Measurements from ENCODE around the gene SEMA4C. TPM values are rescaled to one million over a fixed set of nuclear protein-coding genes. Genes with fewer than 3 reads are reported as not detected.

Gene SEMA4C
- total RNA-seq, 2 experiments from 2014 or later: 22.2 to 22.5 TPM

DNA sequence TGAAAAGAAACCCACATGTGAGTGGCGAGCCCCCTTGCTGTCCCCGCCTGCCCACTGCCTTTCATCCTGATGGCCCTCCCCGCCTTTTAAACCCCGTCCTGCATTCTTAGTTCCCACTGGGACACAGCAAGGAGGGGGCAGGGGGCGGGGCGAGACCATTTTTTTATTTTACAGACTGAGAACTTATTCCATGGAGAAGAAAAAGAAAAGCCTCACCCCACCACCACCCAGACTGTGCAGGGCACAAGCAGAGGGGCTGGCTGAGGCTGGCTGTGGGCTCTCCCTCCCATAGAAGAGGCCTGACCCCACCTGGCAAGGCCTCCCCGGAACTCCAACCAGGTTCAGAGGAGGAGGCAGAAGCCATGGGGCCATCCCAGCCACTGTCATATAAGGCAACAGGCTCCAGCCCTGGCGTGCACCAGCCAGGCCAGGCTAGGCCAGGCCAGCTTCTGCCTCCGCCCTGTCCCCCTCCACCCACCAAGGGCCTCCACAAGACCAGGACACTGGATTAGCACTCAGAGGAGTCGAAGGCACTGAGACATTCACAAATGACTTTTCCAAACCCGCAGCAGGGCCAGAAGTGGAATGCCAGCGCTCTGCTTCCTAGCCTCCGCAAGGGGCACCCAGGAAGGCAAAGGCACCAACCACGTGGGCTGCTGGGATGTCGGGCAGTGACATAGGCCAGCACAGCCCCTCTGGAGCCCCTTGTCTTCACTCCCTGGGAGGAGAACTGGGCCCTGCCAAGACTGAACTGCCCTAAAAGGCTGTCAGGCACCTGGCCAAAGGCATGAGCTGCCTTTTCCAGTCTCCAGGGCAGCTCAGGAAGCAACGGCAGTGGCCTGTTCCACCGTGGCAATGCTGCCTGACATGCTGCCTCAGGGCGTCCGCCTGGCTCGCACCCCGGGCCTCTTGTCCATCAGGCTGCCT is 37.5 kb upstream of the SEMA4C start:
- H3K27me3 Mint-ChIP-seq: peaks cover 6% of the 10 kb centered on the region
- H3K4me1 Mint-ChIP-seq: peaks cover 12% of the 10 kb centered on the region

DNA sequence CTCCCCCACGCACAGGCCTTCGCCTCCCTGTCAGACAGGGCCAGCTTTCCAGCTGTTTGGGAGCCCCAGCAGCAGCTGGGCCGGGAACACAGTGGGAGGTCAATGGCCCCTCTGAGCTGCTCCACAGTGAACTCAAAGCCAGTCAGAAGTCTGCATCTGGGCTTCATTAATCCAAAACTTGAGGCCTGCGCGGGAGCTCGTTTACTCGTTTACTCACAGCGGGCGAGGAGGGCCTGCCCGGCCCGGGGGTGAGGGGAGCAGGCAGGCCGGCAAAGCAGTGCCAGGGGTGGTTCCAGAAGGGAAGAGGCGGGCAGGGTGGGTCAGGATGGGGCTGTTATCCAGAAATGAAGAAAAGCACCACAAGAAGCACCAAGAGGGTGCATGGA is 36.8 kb upstream of the SEMA4C start:
- peaks cover 6% of the 10 kb centered on the region for H3K27me3 Mint-ChIP-seq
- ChIA-PET POLR2A (no interaction called here), CTCF (no interaction called here)
- no peak overlapping the region for H3K4me3 Mint-ChIP-seq
- no peak for DNase-seq
- no peaks in the 10 kb centered on the region for H3K36me3 Mint-ChIP-seq (ENCODE audit: low read depth)
- H3K27ac Mint-ChIP-seq: no peak overlapping the region
- H3K4me1 Mint-ChIP-seq: peaks cover 8% of the 10 kb centered on the region
- no peaks in the 10 kb centered on the region for H3K9me3 Mint-ChIP-seq

More for the DNA sequence above, 37.5 kb upstream of the SEMA4C start:
- ChIA-PET POLR2A (no interaction called here), CTCF (no interaction called here)
- Mint-ChIP-seq H3K4me3 (no peak overlapping the region), H3K9me3 (no peaks in the 10 kb centered on the region), H3K27ac (no peak overlapping the region), H3K36me3 (ENCODE audit: low read depth) (no peaks in the 10 kb centered on the region)
- DNase-seq: no peak

DNA sequence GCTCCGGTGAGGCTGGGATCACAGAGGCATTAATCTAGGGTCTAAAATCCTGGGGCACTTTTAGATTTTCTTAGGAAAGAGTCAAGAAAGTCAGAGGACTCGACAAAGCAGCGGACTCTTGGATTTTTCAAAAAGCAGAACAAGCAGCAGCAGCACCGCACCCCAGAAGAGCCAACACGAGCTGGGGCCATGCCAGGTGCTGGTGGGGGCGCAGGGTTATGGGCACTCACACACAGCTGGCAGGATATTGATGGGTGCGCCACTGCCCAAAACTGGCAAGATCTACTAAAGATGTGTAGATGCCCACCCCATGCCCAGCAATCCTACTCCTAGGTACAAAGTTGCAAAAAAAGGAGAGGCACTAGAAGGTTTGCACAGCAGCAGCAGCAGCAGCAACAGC is 33.9 kb upstream of the SEMA4C start:
- no peaks in the 10 kb centered on the region for H3K4me1 Mint-ChIP-seq
- no peak overlapping the region for H3K27ac Mint-ChIP-seq
- ChIA-PET POLR2A (interaction anchor here (1.3 kb wide), 1 partner anchor 35 kb away, joined by 3 read pairs; no protein-coding TSS in a partner anchor), CTCF (interaction anchor here (1.0 kb wide), 1 partner anchor 46 kb away, joined by 4 read pairs; the partner anchor contains the start of gene ANKRD39)
- no peak for DNase-seq
- H3K27me3 Mint-ChIP-seq: no peaks in the 10 kb centered on the region
- no peaks in the 10 kb centered on the region for H3K36me3 Mint-ChIP-seq (ENCODE audit: low read depth)
- H3K4me3 Mint-ChIP-seq: no peak overlapping the region
- no peaks in the 10 kb centered on the region for H3K9me3 Mint-ChIP-seq

DNA sequence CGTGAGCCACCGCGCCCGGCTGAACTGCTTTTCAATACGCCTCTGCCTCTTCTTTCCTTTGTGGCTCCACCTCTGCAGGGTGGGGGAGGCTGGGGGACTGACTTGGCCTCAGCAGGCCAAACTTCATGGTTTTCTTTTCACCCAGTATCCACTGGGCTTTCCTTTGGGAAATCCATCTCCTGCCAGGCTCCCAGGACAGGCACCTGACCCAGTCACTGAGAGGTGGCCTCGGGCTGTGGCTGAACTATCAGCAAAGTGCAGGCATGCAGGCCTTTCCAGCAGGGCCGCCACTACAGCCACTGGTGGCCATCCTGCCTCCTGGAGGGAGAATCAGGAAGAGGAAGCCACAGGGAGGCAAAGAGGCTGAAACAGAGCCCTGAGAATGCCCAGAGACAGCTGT is 33.4 kb upstream of the SEMA4C start:
- H3K27ac Mint-ChIP-seq: no peak overlapping the region
- no peaks in the 10 kb centered on the region for H3K36me3 Mint-ChIP-seq (ENCODE audit: low read depth)
- CTCF ChIA-PET: no interaction called here
- H3K4me1 Mint-ChIP-seq: no peaks in the 10 kb centered on the region
- H3K27me3 Mint-ChIP-seq: no peaks in the 10 kb centered on the region
- H3K9me3 Mint-ChIP-seq: no peaks in the 10 kb centered on the region
- POLR2A ChIA-PET: no interaction called here
- H3K4me3 Mint-ChIP-seq: no peak overlapping the region
- no peak for DNase-seq

DNA sequence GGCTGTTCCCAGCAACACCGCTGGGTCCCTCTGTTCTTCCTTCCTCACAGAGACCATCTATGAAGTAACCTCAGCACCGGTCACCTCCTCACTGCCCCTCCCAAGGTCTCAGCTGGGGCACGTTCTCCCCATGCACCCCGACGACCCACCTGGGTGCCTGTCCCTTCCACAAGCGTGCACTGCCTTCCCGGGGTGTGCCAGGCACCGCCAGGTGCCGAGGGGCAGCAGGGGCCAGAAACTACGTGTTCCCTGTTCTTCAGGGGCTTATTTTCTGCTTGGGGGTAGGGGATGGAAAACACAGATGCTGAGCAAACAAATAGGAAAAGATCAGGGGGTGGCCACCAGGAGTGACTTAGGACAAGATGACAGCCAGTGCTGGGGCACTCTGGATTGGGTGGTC is 30.4 kb upstream of the SEMA4C start:
- peaks cover 7% of the 10 kb centered on the region for H3K4me1 Mint-ChIP-seq
- no peaks in the 10 kb centered on the region for H3K9me3 Mint-ChIP-seq
- no peak overlapping the region for H3K27ac Mint-ChIP-seq
- H3K36me3 Mint-ChIP-seq (ENCODE audit: low read depth): no peaks in the 10 kb centered on the region
- H3K4me3 Mint-ChIP-seq: no peak overlapping the region
- ChIA-PET CTCF (no interaction called here), POLR2A (no interaction called here)
- no peaks in the 10 kb centered on the region for H3K27me3 Mint-ChIP-seq
- DNase-seq: no peak

DNA sequence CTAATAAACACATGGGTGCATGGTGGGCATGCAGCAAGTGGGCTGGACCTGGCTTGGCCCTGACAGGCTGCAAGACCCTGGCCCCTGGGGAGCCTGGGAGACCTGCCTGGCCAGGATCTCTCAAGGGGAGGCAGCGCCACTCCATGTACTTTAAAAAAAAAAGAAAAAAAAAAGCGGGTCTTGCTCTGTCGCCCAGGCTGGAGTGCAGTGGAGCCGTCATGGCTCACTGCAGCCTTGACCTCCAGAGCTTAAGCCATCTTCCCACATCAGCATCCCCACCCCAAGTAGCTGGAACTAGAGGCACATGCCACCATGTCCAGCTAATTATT is 29.5 kb upstream of the SEMA4C start:
- Mint-ChIP-seq H3K4me1 (peaks cover 7% of the 10 kb centered on the region), H3K27me3 (no peaks in the 10 kb centered on the region), H3K27ac (no peak overlapping the region), H3K9me3 (no peaks in the 10 kb centered on the region), H3K4me3 (no peak overlapping the region), H3K36me3 (ENCODE audit: low read depth) (no peaks in the 10 kb centered on the region)
- DNase-seq: no peak
- ChIA-PET CTCF (no interaction called here), POLR2A (no interaction called here)

DNA sequence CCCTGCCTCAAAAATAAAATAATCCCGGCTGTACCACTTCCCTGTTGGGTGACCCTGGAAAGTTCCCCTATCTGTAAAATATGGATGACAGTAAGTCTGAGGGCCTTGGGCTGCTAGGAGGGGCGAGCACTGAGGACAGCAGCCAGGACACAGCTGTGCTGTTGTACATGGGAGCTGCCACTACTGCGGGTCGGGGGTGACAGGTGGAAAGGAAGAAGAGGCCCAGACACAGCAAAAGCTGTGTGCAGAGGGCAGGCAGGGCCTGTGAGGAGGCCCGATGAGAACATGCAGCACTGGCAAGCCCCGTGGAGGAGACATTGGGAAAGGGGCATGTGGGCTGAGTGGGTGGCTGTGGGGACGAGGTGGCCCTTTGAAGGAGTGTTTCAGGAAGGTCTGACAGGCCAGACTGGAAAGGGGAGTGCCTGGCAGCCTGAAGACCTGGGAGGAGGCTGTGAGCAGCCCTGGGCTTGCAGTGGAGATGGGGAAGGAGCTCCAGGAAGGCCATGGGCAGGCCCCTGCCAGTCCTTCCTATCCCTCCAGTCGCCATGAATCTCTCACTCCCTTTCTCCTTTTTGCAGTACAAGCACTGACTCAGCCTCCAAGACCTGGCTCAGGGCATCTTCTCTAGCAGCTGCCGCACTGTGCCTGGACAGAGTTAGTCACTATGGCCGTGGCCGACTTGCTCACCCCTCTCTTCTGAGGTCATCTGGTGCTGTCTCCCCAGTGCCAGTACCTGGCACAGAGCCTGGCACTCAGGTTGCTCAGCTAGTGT is 28.9 kb upstream of the SEMA4C start:
- DNase-seq: no peak
- Mint-ChIP-seq H3K27ac (no peak overlapping the region), H3K27me3 (no peaks in the 10 kb centered on the region), H3K4me1 (peaks cover 7% of the 10 kb centered on the region), H3K36me3 (ENCODE audit: low read depth) (no peaks in the 10 kb centered on the region), H3K9me3 (no peaks in the 10 kb centered on the region), H3K4me3 (no peak overlapping the region)
- POLR2A ChIA-PET: no interaction called here
- CTCF ChIA-PET: no interaction called here

DNA sequence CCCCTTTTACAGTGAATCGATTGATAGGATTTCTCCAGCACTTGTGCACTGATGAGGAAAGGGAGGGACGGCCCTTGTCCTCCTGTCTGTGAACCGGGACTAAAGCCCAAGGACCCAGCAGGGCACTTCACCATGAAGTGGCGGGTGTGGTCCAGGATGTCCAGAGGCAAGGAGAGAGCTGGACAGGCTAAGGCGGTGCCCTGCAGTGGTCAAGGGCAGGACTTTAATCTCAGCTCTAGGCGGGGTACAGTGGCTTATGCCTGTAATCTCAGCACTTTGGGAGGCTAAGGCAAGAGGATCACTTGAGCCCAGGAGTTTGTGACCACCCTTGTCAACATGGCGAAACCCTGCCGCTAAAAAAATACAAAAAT is 28.2 kb upstream of the SEMA4C start:
- Mint-ChIP-seq H3K4me3 (no peak overlapping the region), H3K27me3 (no peaks in the 10 kb centered on the region), H3K36me3 (ENCODE audit: low read depth) (no peaks in the 10 kb centered on the region), H3K4me1 (peaks cover 7% of the 10 kb centered on the region), H3K9me3 (no peaks in the 10 kb centered on the region), H3K27ac (no peak overlapping the region)
- ChIA-PET CTCF (no interaction called here), POLR2A (no interaction called here)
- no peak for DNase-seq

DNA sequence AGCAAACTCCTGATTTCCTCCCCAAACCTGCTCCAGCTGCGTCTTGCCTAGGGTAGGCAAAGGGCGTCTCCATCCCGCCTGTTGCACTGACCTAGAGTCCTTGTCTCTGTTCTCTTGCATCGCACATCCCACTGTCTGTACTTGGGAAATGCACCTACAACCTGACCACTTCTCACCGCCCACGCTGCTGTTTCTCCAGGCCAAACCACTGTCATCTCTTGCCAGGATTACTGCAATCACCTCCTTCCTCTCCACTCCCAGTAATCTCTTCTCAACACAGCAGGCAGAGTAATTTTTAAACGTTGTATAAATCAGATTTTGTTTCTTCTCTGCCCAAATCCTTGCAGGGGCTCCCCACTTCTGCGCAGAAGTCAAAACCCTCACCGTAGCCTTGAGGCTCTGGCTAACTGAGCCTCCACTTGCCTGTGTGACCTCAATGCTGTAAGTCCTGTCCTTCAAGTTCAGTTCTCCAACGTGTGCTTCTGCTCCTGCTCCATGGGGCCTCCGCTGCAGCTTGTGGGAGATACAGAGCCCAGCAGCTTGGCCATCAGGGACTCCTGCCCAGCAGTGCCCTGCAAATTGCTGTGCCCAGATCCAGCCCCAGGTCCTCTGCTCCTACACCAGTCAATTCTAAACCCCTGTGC is 27.7 kb upstream of the SEMA4C start:
- DNase-seq: no peak
- no peak overlapping the region for H3K4me3 Mint-ChIP-seq
- H3K27ac Mint-ChIP-seq: no peak overlapping the region
- H3K9me3 Mint-ChIP-seq: no peaks in the 10 kb centered on the region
- H3K4me1 Mint-ChIP-seq: peaks cover 8% of the 10 kb centered on the region
- H3K36me3 Mint-ChIP-seq (ENCODE audit: low read depth): no peaks in the 10 kb centered on the region
- ChIA-PET POLR2A (no interaction called here), CTCF (no interaction called here)
- no peaks in the 10 kb centered on the region for H3K27me3 Mint-ChIP-seq

DNA sequence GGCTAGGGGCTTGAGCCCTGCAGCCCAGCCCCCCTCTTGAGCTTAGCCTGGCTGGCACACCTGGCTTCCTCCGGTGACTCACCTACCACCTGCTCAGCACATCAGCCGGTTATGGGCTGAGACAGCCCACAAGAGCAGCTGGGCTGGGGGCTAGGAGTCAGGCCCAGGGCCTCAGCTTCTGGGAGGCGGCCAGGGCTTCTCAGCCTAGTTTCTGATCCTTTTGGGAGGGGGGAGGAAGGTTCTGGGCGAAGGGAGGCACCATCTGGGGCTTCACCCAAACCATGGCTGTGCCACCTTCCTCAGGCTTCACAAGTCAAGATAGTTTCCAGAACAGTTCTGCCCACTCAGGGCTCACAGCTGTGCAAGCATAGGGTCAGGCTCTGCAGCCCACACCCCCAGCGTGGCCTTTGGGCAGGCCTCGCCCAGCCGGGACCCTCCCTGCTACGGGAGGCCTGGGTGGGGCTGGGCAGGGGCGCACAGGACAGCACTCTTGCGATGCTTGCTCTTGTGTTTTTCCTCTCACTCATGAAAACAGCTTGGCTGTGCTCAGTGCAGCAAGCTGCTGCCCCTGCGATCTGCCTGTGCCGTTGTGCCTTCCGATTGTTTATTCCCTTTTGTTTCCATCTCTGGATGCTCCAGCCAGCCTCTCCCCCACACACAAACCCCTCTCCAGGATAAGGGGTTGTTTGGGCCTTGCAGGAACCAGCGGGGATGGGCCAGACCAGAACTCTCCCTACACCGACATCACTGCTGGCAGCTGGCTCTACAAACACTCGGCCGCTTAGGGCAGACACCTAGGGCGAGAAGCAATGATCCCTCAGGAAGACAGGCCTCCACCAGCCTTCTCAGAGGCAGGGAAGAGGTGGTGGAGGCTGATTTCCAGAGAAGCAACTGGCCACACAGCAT is 26.1 kb upstream of the SEMA4C start:
- ChIA-PET CTCF (no interaction called here), POLR2A (interaction anchor here (0.7 to 1.3 kb wide), 2 partner anchors 21 to 25 kb away, joined by 3 read pairs; no protein-coding TSS in a partner anchor)
- Mint-ChIP-seq H3K36me3 (ENCODE audit: low read depth) (no peaks in the 10 kb centered on the region), H3K27me3 (no peaks in the 10 kb centered on the region), H3K4me3 (no peak overlapping the region), H3K27ac (peak overlapping the region; percentile 24), H3K4me1 (peaks cover 17% of the 10 kb centered on the region), H3K9me3 (no peaks in the 10 kb centered on the region)
- no peak for DNase-seq

DNA sequence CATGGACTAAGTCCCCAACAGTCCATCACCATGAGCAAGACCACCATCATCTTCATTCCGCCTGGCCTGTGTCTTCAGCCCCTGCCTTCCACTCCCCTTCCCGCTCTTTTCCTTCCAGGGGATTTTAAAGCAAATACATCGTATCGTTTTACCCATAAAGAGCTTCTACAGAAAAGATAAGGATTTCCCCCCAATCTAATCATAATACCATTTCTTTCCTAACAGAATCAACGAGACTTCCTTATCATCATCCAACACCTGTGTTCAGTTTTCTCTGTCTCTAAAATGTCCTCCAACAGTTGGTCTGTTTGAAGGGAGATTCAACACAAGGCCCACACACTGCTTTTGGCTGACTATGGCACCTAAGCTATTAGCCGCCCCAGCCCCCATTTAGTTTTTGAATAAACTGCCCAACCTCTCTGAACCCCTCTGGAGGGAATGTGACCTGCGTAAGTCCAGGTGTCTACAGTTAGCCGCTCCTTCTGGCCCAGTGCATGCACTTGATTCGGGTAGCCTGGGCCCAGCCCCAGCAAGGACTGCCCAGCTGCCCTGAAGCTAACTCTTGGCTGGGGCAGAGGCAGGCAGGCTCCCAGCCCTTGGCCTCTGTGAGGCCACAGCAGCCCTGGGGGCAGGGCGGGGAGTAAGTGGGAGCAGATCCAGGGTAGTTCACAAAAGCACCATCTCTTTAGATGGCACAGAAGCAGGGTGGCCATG is 25.3 kb upstream of the SEMA4C start:
- no peaks in the 10 kb centered on the region for H3K9me3 Mint-ChIP-seq
- DNase-seq: no peak
- no peak overlapping the region for H3K4me3 Mint-ChIP-seq
- H3K36me3 Mint-ChIP-seq (ENCODE audit: low read depth): no peaks in the 10 kb centered on the region
- peaks cover 19% of the 10 kb centered on the region for H3K4me1 Mint-ChIP-seq
- H3K27me3 Mint-ChIP-seq: no peaks in the 10 kb centered on the region
- H3K27ac Mint-ChIP-seq: no peak overlapping the region
- ChIA-PET POLR2A (interaction anchor here (0.7 to 1.3 kb wide), 2 partner anchors 22 to 25 kb away, joined by 3 read pairs; no protein-coding TSS in a partner anchor), CTCF (no interaction called here)

DNA sequence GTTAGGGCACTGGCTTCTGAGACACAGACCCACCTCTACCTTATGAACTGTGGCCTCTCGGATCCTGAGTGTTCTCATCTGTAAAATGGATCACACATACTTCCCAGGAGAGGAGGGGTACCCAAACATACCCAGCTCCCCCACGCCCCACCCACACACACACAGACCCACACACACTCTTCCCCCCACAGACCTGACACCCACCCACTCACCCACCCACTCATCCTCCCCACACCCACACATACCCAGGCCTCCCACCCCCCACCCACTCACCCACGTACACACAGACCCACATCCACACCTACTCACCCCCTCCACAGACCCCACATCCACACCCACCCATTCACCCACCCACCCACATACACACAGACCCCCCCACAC is 24.3 kb upstream of the SEMA4C start:
- H3K27me3 Mint-ChIP-seq: no peaks in the 10 kb centered on the region
- ChIA-PET CTCF (no interaction called here), POLR2A (no interaction called here)
- peaks cover 19% of the 10 kb centered on the region for H3K4me1 Mint-ChIP-seq
- no peaks in the 10 kb centered on the region for H3K9me3 Mint-ChIP-seq
- no peak overlapping the region for H3K4me3 Mint-ChIP-seq
- H3K36me3 Mint-ChIP-seq (ENCODE audit: low read depth): no peaks in the 10 kb centered on the region
- no peak overlapping the region for H3K27ac Mint-ChIP-seq
- no peak for DNase-seq
